Occipital lobe (tissue), 2 donors: Measurements from ENCODE around the gene WDR7. TPM values are rescaled to one million over a fixed set of nuclear protein-coding genes. Genes with fewer than 3 reads are reported as not detected.

Experiments
- DNase-seq: peaks from one replicate; lab custom pipeline; 2025; lab: John Stamatoyannopoulos, UW
- total RNA-seq: library from RNA; depleted of rRNA; stranded (reverse); fragments of >200 nt; gene quantifications from one replicate; pipeline ENCODE4 v1.2.3, GENCODE V29; 2014

Gene WDR7
- total RNA-seq, 1 donor from 2014 or later: 132 TPM

- DNase-seq: no peak
Measured at GRCh38 chr18:56799756-56800155, 148.6 kb downstream of the WDR7 start.

DNA sequence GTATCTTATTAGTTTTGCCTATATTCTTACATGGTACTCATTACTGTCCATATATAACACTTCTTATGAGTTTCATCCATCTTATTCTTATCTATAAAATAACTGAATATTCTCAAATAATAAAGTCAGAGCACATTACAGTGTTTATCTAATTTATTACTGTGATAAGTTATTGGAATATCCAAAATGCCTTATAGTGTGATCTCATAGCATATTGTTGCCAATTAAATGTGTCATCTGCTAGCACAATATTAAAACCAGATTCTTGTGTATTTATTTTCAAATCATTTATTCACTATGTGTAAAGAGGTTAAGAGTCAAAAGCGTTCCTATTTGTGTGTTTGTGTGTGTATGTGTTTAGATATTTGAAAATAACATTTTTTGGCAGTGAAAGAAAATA is 151.9 kb downstream of the WDR7 start:
- no peak for DNase-seq

DNA sequence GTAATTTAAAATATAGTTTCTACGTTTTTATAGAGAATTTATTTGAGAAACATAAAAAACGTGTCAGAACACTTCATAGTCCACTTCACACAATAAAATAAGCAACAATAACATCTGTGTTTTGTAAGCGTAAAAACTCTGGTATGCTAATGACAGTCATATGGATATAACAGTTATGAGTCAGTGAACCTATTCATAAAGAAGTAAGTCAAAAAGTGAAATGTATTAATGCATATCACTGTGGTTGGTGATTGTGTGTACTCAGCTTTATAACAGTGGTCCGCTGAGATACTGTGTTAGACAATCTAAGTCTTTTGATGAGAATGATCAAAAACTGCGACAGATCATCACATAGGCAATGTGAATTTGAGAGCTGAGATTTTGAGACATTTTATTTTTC is 153.2 kb downstream of the WDR7 start:
- no peak for DNase-seq

- DNase-seq: no peak
Measured at GRCh38 chr18:56807901-56808300, 156.7 kb downstream of the WDR7 start.

- no peak for DNase-seq
Measured at GRCh38 chr18:56812674-56813073, 161.5 kb downstream of the WDR7 start.

GRCh38 chr18:56815926-56816325 is 164.8 kb downstream of the WDR7 start:
- no peak for DNase-seq

GRCh38 chr18:56823986-56824565 is 172.9 kb downstream of the WDR7 start:
- DNase-seq: no peak

DNA sequence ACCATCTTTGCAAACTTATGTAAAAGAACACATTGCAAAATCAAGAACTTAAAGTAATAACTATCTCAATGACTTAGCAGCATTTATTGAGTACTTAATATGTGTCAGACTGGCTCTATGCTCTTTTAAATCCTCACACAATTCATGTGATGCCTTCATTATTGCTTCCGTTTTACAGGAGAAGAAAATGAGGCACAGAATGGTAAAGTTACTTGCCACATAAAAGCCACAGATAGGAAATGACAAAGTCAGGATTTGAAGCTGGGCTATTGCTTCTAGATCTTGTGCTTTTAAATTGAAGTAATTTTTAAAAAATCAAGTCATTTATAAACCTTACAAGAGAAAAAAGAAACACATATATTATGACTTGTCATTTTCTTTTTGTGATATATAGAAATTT is 174.2 kb downstream of the WDR7 start:
- DNase-seq: no peak

DNA sequence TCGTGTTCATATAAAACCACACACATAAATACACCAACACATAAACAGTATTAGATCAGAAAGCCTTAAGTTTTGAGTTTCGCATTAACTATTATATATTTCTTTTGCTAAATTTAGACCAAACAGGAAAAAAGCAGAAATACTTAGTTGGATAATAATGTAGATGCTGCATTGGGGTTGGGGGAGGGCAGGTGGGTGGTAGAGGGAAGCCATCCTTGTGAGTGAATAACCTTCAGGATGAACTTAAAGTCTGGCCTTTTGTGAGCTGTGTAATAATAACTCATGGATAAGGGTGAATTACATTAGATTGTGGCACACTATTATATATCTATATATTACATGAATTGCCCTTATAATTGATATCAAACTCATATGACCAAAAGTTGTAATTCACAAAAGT is 174.7 kb downstream of the WDR7 start:
- DNase-seq: no peak

GRCh38 chr18:56831988-56832387 is 180.8 kb downstream of the WDR7 start:
- DNase-seq: no peak

DNA sequence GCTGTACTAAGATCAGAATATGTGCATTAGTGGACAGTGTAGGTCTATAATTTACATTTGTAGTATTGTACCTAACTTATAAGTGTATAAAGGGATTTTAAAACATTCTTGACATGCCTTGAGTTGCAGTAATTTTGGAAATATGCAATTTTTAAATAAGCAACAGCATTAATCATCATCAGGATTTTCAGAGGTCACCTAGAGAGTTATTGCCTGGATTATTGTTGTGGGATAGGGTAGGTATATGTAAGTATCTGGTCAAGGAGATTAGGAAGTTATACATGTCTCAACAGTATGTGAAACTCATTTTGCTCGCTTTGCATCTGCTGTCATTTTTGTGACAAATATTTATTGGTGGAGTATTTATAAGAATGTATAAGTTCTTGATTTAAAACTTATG is 184.2 kb downstream of the WDR7 start:
- no peak for DNase-seq

DNA sequence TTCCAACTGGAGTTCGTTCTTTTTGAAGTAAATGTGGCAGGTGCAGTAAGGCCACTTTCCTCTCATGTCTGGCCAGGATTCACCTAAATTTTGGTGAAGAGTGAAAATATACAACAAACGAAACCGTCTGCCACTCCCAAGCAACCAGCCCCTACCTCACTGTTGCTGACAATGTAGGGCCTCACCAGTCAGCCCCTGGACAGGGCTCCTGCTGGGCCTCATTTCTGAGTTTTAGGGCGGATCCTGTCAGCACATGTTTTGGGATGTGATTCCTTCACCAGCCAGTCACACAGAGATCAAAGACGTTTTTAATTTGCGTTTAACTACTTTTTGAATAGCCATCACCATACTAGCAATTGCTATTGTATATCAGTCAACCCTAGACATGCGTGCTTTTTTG is 185.0 kb downstream of the WDR7 start:
- DNase-seq: no peak

- no peak for DNase-seq
Measured at GRCh38 chr18:56841836-56842235, 190.7 kb downstream of the WDR7 start.

GRCh38 chr18:56843241-56843640 is 192.1 kb downstream of the WDR7 start:
- no peak for DNase-seq

GRCh38 chr18:56844556-56844955 is 193.4 kb downstream of the WDR7 start:
- no peak for DNase-seq

GRCh38 chr18:56851774-56852173 is 200.6 kb downstream of the WDR7 start:
- no peak for DNase-seq

DNA sequence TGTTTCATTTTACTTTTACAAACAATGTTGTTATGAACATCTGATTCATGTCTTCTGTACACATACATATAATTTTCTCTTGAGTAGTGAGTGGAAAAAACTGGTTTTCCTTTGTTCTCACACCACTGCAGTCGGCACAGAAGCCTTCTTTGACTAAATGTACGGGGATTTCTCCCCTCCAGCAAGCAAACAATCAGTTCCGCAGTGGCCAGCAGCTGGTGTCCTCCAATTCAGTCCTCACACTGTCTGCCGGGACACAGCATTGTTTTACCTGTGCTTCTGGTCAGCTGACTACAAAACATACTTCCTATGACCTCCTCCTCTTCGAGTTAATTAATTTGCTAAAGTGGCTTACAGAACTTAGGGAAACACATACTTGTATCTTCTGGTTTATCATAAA is 202.8 kb downstream of the WDR7 start:
- DNase-seq: no peak

DNA sequence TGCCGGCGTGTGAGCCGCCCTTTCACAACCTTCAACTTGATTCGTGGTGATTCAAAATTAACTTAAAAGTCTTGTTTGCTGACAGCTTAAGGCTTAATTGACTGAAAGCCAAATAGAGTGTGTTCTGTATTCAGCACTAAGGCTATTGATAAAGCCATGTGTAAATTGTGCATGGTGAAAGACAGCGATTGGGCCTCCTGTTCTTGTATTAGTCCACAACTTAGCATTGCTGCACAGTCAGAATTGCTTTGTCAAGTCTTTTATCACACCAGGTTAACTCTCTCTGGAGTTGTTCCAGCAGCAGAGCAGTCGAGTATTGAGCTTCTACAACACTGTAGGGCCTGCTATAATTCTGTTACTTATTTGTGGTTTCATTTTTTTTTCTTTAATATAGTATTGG is 210.1 kb downstream of the WDR7 start:
- DNase-seq: no peak

- DNase-seq: no peak
Measured at GRCh38 chr18:56869189-56869777, 218.1 kb downstream of the WDR7 start.

- DNase-seq: no peak
Measured at GRCh38 chr18:56870982-56871381, 219.8 kb downstream of the WDR7 start.

- no peak for DNase-seq
Measured at GRCh38 chr18:56872140-56872539, 221.0 kb downstream of the WDR7 start.

- DNase-seq: no peak
Measured at GRCh38 chr18:56873441-56874140, 222.4 kb downstream of the WDR7 start.

DNA sequence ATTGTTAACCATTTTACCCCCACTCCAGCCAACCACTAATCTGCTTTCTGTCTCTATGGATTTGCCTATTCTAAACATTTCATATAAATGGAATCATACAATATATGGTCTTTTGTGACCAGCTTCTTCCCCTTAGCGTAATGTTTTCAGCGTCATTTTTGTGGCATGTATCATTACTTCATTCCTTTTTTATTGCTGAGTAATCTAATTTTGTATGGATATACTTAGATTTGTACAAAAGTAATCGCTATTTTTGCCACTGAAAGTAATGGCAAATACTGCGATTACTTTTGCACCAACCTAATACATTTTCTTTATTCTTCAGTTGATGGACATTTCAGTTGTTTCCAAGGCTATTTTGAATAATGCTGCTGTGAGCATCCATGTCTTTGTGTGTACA is 227.6 kb downstream of the WDR7 start:
- DNase-seq: no peak
